Upper lobe of left lung (tissue), 6 donors: ENCODE results near the gene CTTNBP2. TPM values are rescaled to one million over a fixed set of nuclear protein-coding genes. Genes with fewer than 3 reads are reported as not detected.

Source experiments
- ATAC-seq, 2 donors: fragments of 200-7000 bp; cut with Tn5 transposase; one replicate each; pipeline ENCODE4 v1.9.1; 2022; ENCODE audit warnings: mild to moderate bottlenecking in 2 of 2, moderate library complexity in 2 of 2; ENCODE audit not compliant: low FRiP score in 2 of 2
- DNase-seq, 2 donors: peaks; one replicate each; pipeline ENCODE4 v3.0.0-alpha.2; 2019 to 2020
- H3K27ac ChIP-seq, 4 donors: fragments of 200-600 bp; sonication (generic); one replicate each; pipeline ENCODE4 v1.5.1; 2016 to 2019
- H3K27me3 ChIP-seq, 4 donors: fragments of 200-600 bp; sonication (generic); one replicate each; pipeline ENCODE4 v1.5.1; 2017 to 2019
- H3K36me3 ChIP-seq, 4 donors: fragments of 200-600 bp; sonication (generic); one replicate each; pipeline ENCODE4 v1.5.1; 2016 to 2019
- H3K4me1 ChIP-seq, 4 donors: fragments of 200-600 bp; sonication (generic); one replicate each; pipeline ENCODE4 v1.5.1; 2018 to 2019
- H3K4me3 ChIP-seq, 4 donors: fragments of 200-600 bp; sonication (generic); one replicate each; pipeline ENCODE4 v1.5.1; 2017 to 2019; ENCODE audit warnings: mild to moderate bottlenecking in 2 of 4, moderate library complexity in 1 of 4
- H3K9me3 ChIP-seq, 4 donors: fragments of 200-600 bp; sonication (generic); one replicate each; pipeline ENCODE4 v1.5.1; 2018 to 2019
- EP300 ChIP-seq, 4 donors: sonication (generic); formaldehyde crosslinking; IDR thresholded peaks; one replicate each; pipeline ENCODE4 v1.5.1; 2017; ENCODE audit warnings: antibody characterized with exemption in 4 of 4, control low read depth in 2 of 4
- POLR2A ChIP-seq, 4 donors: fragments of 450-650 bp; IDR thresholded peaks; one replicate each; pipeline ENCODE4 v1.5.1; 2016 to 2017; ENCODE audit warnings: antibody characterized with exemption in 4 of 4, mild to moderate bottlenecking in 2 of 4
- POLR2AphosphoS5 ChIP-seq, 2 donors: sonication (generic); formaldehyde crosslinking; IDR thresholded peaks; one replicate each; pipeline ENCODE4 v1.5.1; 2017; ENCODE audit warnings: antibody characterized with exemption in 2 of 2
- WGBS, 2 donors: methylation state at CpG; one replicate each; pipeline ENCODE4 v1.1.5; 2017 to 2018; 5-methylcytosine and 5-hydroxymethylcytosine counted together
- total RNA-seq, 6 donors: library from RNA; depleted of rRNA in 4 of 6; stranded (reverse); fragments of >200 nt in 4 of 6; gene quantifications; one replicate each; pipeline versions ENCODE4 v1.1.0 to v1.2.1, GENCODE V29; 2016 to 2021
- TF ChIP-seq, protein P1 (sequence below), 6 experiments: fragments of 450-650 bp in 4 of 6; fragments of 200-600 bp in 2 of 6; sonication (generic) in 2 of 6; IDR thresholded peaks; one replicate each; pipeline ENCODE4 v1.5.1; 2016 to 2019; ENCODE audit warnings: antibody characterized with exemption in 6 of 6
- donor health status: DM: no; HTN: no; CAD: no; lungs with moderate emphysema.
- donor health status: DM: no; HTN: yes; CAD: no; lungs with severe emphysema.

CTTNBP2 gene
- total RNA-seq, 6 donors from 2014 or later = 3.3 to 7.0 (median 5.1) TPM

DNA sequence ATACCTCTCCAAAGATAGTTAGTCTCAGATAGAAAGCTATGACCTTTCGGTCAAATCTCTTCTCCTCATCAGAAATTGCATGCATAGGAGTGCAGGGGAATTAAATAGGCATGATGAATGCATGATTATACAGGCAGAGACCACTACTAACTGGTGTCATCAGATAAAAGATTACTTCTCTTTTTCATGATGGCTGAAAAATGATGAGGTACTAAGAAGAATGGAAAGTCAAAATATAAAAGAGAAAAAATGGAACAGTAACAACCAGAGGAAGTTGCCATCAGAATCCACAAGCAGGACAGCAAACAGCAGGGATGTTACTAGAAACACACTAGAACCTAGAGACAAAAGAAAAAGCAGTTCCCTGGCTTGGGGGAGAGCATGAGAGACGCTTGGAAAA lies 31.6 kb downstream of the CTTNBP2 start:
- 79 to 84% methylated on average over 2 of the region's 2 CpGs for WGBS, 2 donors
- no peaks in the 10 kb centered on the region for H3K9me3 ChIP-seq
- DNase-seq = no peak
- no peaks in the 10 kb centered on the region for H3K4me1 ChIP-seq
- no peaks in the 10 kb centered on the region for H3K27me3 ChIP-seq
- no peak for ATAC-seq
- H3K4me3 ChIP-seq = no peak overlapping the region
- no peak overlapping the region for H3K27ac ChIP-seq
- TF ChIP-seq, protein P1, sequence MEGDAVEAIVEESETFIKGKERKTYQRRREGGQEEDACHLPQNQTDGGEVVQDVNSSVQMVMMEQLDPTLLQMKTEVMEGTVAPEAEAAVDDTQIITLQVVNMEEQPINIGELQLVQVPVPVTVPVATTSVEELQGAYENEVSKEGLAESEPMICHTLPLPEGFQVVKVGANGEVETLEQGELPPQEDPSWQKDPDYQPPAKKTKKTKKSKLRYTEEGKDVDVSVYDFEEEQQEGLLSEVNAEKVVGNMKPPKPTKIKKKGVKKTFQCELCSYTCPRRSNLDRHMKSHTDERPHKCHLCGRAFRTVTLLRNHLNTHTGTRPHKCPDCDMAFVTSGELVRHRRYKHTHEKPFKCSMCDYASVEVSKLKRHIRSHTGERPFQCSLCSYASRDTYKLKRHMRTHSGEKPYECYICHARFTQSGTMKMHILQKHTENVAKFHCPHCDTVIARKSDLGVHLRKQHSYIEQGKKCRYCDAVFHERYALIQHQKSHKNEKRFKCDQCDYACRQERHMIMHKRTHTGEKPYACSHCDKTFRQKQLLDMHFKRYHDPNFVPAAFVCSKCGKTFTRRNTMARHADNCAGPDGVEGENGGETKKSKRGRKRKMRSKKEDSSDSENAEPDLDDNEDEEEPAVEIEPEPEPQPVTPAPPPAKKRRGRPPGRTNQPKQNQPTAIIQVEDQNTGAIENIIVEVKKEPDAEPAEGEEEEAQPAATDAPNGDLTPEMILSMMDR (IDR thresholded peaks at IDR 0.05) = no peak
- TF ChIP-seq EP300 (IDR thresholded peaks at IDR 0.05) (no peak), POLR2A (IDR thresholded peaks at IDR 0.05) (no peak), POLR2AphosphoS5 (IDR thresholded peaks at IDR 0.05) (no peak)
- H3K36me3 ChIP-seq = no peaks in the 10 kb centered on the region

DNA sequence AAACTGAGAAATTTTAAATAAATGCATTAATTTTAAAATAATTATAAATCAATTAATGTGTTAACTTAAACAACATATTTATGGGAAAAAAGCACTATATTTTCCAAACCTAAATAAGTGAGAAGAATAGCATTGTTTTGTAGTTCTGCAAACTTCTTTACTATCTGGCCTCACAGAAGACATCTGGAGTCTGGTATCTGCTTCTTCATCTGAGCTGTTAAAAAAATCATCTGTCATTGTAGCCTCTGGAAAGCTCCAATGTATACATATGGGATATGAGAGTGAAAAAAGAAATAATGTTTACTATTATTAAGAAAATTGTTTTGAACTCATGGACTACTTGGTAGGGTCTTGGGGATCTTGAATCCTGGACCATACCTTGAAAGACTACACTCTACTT lies 32.2 kb downstream of the CTTNBP2 start:
- Histone ChIP-seq H3K4me1 (no peaks in the 10 kb centered on the region), H3K36me3 (no peaks in the 10 kb centered on the region), H3K9me3 (no peaks in the 10 kb centered on the region), H3K4me3 (no peak overlapping the region), H3K27ac (no peak overlapping the region), H3K27me3 (no peaks in the 10 kb centered on the region)
- DNase-seq (no peak), ATAC-seq (no peak)
- TF ChIP-seq, protein P1 (IDR thresholded peaks at IDR 0.05) = no peak
- TF ChIP-seq EP300 (IDR thresholded peaks at IDR 0.05) (no peak), POLR2A (IDR thresholded peaks at IDR 0.05) (no peak), POLR2AphosphoS5 (IDR thresholded peaks at IDR 0.05) (no peak)

DNA sequence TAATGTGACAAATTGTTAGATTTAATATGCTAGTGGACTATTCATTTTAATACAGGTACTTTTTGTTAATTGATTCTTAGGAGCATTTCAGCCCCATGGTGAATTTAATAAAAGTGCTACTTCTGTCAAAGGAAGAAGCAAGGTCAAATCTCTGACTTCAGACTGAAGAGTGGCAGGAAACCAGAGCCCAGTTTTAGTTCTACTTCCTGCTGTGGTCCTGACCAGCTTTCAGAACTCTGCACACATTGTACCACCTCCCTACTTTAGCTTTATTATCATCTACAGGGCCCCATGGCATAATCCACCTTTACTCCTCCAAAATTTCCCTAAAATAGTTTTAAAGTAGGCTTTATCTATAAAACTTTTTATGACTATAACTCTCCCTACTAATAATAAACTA lies 33.7 kb downstream of the CTTNBP2 start:
- TF ChIP-seq POLR2AphosphoS5 (IDR thresholded peaks at IDR 0.05) (no peak), EP300 (IDR thresholded peaks at IDR 0.05) (no peak), POLR2A (IDR thresholded peaks at IDR 0.05) (no peak)
- TF ChIP-seq, protein P1 (IDR thresholded peaks at IDR 0.05) = no peak
- DNase-seq (no peak), ATAC-seq (no peak)
- Histone ChIP-seq H3K36me3 (no peaks in the 10 kb centered on the region), H3K27me3 (no peaks in the 10 kb centered on the region), H3K9me3 (no peaks in the 10 kb centered on the region), H3K4me3 (no peak overlapping the region), H3K27ac (no peak overlapping the region), H3K4me1 (no peaks in the 10 kb centered on the region)

DNA sequence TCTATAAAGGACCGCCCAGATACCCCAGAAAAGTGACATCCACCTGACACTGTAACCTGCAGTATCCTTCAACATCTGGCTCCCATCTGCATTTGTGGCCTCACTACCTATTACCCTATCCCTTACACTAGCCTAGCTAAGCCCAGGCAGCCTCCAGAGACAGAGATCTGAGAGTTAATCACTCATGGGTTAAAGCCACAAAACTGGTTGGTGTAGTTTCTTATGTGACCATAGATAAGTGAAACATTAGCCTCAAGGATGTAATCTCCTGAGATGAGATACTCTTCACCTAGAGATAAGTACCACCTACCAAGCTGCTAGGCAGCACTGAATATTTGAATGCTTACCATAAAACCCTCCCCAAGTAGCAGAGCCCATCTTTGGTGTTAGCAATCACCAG lies 35.4 kb downstream of the CTTNBP2 start:
- Histone ChIP-seq H3K4me3 (no peak overlapping the region), H3K4me1 (no peaks in the 10 kb centered on the region), H3K36me3 (no peaks in the 10 kb centered on the region), H3K27ac (no peak overlapping the region), H3K9me3 (no peaks in the 10 kb centered on the region), H3K27me3 (no peaks in the 10 kb centered on the region)
- 94 to 100% methylated on average over 1 of the region's 1 CpG for WGBS, 2 donors
- no peak for TF ChIP-seq POLR2AphosphoS5 (IDR thresholded peaks at IDR 0.05)
- TF ChIP-seq, protein P1 (IDR thresholded peaks at IDR 0.05) = no peak
- no peak for TF ChIP-seq POLR2A (IDR thresholded peaks at IDR 0.05)
- TF ChIP-seq EP300 (IDR thresholded peaks at IDR 0.05) = no peak
- ATAC-seq (no peak), DNase-seq (no peak)

DNA sequence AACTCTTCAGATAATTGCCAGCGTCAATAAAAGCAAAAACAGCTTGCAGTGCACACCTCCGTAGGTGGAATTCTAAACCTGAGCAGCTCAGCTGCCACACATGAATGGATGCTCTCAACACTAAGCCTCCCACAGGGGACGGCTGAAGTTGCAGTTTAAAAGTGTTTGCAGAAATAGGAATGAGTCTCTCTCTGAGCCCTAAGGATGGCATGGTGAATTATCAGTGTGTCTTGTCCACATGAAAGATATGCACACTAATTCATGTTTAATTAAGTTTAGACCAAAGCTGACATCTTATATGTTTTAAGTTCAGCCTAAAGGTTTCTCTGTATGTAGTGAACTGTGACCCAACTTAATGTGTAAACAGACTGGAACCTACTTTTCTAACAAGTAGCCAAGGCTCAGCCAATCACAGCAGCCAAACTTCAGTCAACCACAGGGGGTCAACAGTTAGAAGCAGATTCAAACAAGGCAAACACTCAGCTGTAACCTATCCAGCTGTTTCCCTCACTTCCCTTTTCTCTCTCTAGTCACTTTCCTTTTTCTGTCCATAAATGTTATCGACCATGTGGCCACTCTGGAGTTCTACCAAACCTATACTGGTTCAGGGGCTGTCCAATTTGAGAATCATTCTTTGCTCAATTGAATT lies 38.1 kb downstream of the CTTNBP2 start:
- Histone ChIP-seq H3K4me1 (peaks cover 0 to 5% (median 2%) of the 10 kb centered on the region in 4 donors), H3K4me3 (no peak overlapping the region), H3K36me3 (no peaks in the 10 kb centered on the region), H3K27ac (no peak overlapping the region), H3K27me3 (no peaks in the 10 kb centered on the region), H3K9me3 (no peaks in the 10 kb centered on the region)
- DNase-seq (no peak), ATAC-seq (no peak)
- TF ChIP-seq EP300 (IDR thresholded peaks at IDR 0.05) = no peak
- TF ChIP-seq POLR2AphosphoS5 (IDR thresholded peaks at IDR 0.05) = no peak
- no peak for TF ChIP-seq POLR2A (IDR thresholded peaks at IDR 0.05)
- TF ChIP-seq, protein P1 (IDR thresholded peaks at IDR 0.05) = no peak
- WGBS, 2 donors = 67 to 69% methylated on average over 4 of the region's 4 CpGs
